Breast epithelium (tissue), 4 donors: ENCODE results near the gene MPP3. TPM values are rescaled to one million over a fixed set of nuclear protein-coding genes. Genes with fewer than 3 reads are reported as not detected.
A peak's percentile ranks its signal among the peaks of the same experiment; 100 is the strongest.

ENCODE experiments used
- DNase-seq, 2 donors: peaks; one replicate each; pipeline ENCODE4 v3.0.0-alpha.2; 2019; ENCODE audit warnings: low spot score in 2 of 2
- H3K27ac ChIP-seq, 2 donors: fragments of 200-600 bp; sonication (generic) in 1 of 2; one replicate each; pipeline ENCODE4 v1.5.1; 2016 to 2019; ENCODE audit warnings: mild to moderate bottlenecking in 1 of 2
- H3K27me3 ChIP-seq, 2 donors: fragments of 200-600 bp; sonication (generic) in 1 of 2; one replicate each; pipeline versions ENCODE4 v1.5.1 to v1.6.0; 2017 to 2019; ENCODE audit warnings: control low read depth in 1 of 2, mild to moderate bottlenecking in 1 of 2
- H3K36me3 ChIP-seq: fragments of 200-600 bp; one replicate; pipeline ENCODE4 v1.5.1; 2019
- H3K4me1 ChIP-seq, 2 donors: fragments of 200-600 bp; sonication (generic); one replicate each; pipeline ENCODE4 v1.5.1; 2016 to 2019; ENCODE audit warnings: control low read depth in 1 of 2
- H3K4me3 ChIP-seq, 3 donors: fragments of 200-600 bp; sonication (generic); 1 replicate in 2 of 3; 2 replicates in 1 of 3; pipeline ENCODE4 v1.5.1; 2016 to 2019; ENCODE audit warnings: mild to moderate bottlenecking in 3 of 3, moderate library complexity in 2 of 3
- H3K9me3 ChIP-seq, 2 donors: fragments of 200-600 bp; sonication (generic) in 1 of 2; one replicate each; pipeline ENCODE4 v1.5.1; 2016 to 2019; ENCODE audit warnings: control low read depth in 1 of 2
- POLR2A ChIP-seq: fragments of 450-650 bp; IDR thresholded peaks from one replicate; pipeline ENCODE4 v1.6.1; 2016; ENCODE audit warnings: antibody characterized with exemption, mild to moderate bottlenecking, moderate library complexity
- POLR2AphosphoS5 ChIP-seq, 3 donors: sonication (generic); formaldehyde crosslinking; IDR thresholded peaks; one replicate each; pipeline ENCODE4 v1.6.1; 2017; ENCODE audit warnings: antibody characterized with exemption in 3 of 3
- intact Hi-C: fragments of 100-400 bp; cut with DNase I; formaldehyde crosslinking; loops from one replicate; pipeline ENCODE4 v1.15.1; 2023; ENCODE audit warnings: low total_unique reads
- total RNA-seq, 3 donors: library from RNA; depleted of rRNA; stranded (reverse); fragments of >200 nt; gene quantifications; one replicate each; pipeline ENCODE4 v1.1.0, GENCODE V29; 2016
- TF ChIP-seq, protein P1 (sequence below), 3 donors: fragments of 450-650 bp; IDR thresholded peaks; one replicate each; pipeline ENCODE4 v1.5.1; 2016 to 2017; ENCODE audit warnings: antibody characterized with exemption in 3 of 3, mild to moderate bottlenecking in 3 of 3, moderate library complexity in 3 of 3

The MPP3 gene
- total RNA-seq, 3 donors from 2014 or later: 24.2 to 26.3 (median 26.2) TPM

DNA sequence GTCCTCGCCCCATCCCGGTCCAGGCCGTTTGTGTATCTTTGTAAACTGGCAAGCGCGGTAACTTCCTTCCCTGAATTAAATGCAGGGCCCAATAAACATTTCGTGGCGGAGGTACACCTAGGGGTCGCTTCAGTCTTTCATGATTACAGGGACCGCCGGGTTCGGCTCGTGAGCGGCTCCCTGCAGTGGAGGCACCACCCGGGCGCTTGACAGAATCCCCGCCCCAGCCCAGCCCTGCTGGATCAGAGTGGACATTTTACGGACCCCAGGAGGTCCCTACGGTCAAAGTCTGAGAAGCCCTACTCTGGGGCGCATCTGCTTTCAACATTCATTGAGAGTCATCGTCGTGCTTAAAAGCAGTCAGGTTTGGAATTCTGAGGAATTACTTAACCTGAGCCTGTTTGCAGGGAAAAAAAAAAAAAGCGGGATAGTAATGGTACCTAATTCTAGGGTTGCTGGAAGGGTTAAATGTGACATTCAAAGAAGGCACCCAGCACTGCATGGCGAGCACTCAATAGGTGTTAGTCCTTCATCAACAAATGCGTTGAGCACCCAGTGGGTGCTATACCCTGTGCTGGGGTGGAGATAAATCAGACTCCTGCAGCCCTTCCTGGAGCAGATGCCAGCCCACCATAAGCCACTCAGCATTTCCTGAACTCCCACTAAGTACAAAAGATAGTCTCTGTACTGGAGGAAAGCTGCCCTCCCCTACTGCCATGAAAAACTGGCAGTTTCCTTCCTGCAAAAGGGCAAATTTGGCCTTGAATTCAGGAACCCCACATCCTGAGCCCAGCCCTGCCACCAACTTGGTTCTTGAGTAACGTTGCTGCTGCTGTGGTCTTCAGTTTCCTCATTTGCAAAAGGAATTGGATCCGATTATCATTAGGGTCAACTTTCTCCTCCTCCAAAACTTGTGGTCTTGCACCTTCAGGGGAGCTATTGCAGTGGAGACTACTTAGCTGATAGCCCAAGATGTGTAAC is 53.5 kb downstream of the MPP3 start:
- peak overlapping the region; percentile 99 to 100 for H3K27ac ChIP-seq
- peaks cover 4% of the 10 kb centered on the region for H3K36me3 ChIP-seq
- no peaks in the 10 kb centered on the region for H3K4me1 ChIP-seq
- no peaks in the 10 kb centered on the region for H3K9me3 ChIP-seq
- H3K4me3 ChIP-seq: peak overlapping the region; percentile 78 to 97 (median 95)
- peak in 1 of 2 donors; percentile 45 for DNase-seq
- H3K27me3 ChIP-seq: no peaks in the 10 kb centered on the region
- TF ChIP-seq POLR2A: no peak
- TF ChIP-seq POLR2AphosphoS5 (IDR thresholded peaks at IDR 0.05): no peak
- TF ChIP-seq, protein P1, sequence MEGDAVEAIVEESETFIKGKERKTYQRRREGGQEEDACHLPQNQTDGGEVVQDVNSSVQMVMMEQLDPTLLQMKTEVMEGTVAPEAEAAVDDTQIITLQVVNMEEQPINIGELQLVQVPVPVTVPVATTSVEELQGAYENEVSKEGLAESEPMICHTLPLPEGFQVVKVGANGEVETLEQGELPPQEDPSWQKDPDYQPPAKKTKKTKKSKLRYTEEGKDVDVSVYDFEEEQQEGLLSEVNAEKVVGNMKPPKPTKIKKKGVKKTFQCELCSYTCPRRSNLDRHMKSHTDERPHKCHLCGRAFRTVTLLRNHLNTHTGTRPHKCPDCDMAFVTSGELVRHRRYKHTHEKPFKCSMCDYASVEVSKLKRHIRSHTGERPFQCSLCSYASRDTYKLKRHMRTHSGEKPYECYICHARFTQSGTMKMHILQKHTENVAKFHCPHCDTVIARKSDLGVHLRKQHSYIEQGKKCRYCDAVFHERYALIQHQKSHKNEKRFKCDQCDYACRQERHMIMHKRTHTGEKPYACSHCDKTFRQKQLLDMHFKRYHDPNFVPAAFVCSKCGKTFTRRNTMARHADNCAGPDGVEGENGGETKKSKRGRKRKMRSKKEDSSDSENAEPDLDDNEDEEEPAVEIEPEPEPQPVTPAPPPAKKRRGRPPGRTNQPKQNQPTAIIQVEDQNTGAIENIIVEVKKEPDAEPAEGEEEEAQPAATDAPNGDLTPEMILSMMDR (IDR thresholded peaks at IDR 0.05): no peak
- intact Hi-C loops: loop anchor here (10.0 kb wide), 1 partner anchor 55 kb away; the partner anchor contains the start of gene MPP3

- H3K9me3 ChIP-seq: no peaks in the 10 kb centered on the region
- peak within 1 kb of the TSS; percentile 78 to 97 (median 95) for H3K4me3 ChIP-seq
- H3K27ac ChIP-seq: peak within 1 kb of the TSS; percentile 99 to 100
- intact Hi-C loops: loop anchor here (10.0 kb wide), 1 partner anchor 56 kb away; the partner anchor contains the start of gene MPP3
- no peaks in the 10 kb centered on the region for H3K4me1 ChIP-seq
- H3K27me3 ChIP-seq: no peaks in the 10 kb centered on the region
- H3K36me3 ChIP-seq: peaks cover 8% of the 10 kb centered on the region
- TF ChIP-seq POLR2AphosphoS5 (IDR thresholded peaks at IDR 0.05) (peak; percentile 67 to 90 (median 88)), POLR2A (no peak)
- DNase-seq: peak; percentile 97
These were observed 54.4 kb downstream of the MPP3 start, which contains the start of gene DUSP3 for GRCh38 chr17:43778337-43779144. Gene DUSP3, minus strand, starts transcription at chr17:43778977. Its CDS starts 53 bp downstream, at chr17:43778924.

GRCh38 chr17:43774304-43775250 is 58.4 kb downstream of the MPP3 start:
- Histone ChIP-seq H3K27me3 (no peaks in the 10 kb centered on the region), H3K4me1 (no peaks in the 10 kb centered on the region), H3K9me3 (no peaks in the 10 kb centered on the region), H3K36me3 (peaks cover 18% of the 10 kb centered on the region), H3K4me3 (no peak overlapping the region), H3K27ac (no peak overlapping the region)
- intact Hi-C loops: loop anchor here (10.0 kb wide), 1 partner anchor 60 kb away; the partner anchor contains the start of gene MPP3
- no peak for DNase-seq
- TF ChIP-seq POLR2AphosphoS5 (IDR thresholded peaks at IDR 0.05) (no peak), POLR2A (no peak)
- TF ChIP-seq, protein P1 (IDR thresholded peaks at IDR 0.05): no peak

DNA sequence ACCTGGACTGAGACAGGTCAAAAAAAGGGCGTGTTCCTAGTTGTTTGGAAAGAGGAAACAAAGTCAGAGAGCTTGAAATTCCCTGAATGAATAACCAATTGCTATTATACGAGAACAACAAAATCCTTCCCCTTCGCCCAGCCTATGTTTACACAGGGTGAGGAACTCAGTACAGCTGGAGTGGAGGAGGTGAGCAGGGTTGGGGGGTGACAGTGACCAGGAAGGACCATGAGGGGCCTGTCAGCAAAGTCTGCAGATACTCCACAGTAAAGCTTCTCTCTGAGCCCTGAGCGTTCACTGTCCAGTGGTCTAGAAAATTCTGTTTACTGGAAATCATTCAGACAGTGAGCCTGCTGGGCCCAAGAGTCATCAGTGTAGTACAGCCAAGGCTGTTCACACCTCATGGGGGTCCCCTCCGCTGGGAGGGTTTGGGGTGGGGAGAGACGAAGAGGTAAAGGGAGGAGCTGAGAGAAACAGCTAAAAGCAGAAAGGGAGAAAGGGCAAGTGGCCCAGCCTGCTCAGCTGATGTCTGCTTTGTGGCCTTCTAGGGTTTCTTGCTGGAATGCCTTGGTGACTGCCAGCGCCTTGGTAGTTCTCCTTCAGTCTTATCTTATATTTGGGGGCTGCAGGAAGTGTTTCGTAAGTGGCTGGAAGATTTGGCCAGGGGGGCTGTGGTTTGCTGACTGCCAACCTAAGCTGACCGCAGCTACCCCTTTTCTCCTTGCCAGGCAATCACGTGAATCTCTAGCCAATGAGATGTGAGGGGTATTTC is 59.9 kb downstream of the MPP3 start:
- Histone ChIP-seq H3K27ac (no peak overlapping the region), H3K9me3 (no peaks in the 10 kb centered on the region)
- intact Hi-C loops: loop anchor here (10.0 kb wide), 1 partner anchor 62 kb away; the partner anchor contains the start of gene MPP3

More for the DNA sequence above, 59.9 kb downstream of the MPP3 start:
- TF ChIP-seq, protein P1 (IDR thresholded peaks at IDR 0.05): no peak
- no peak for TF ChIP-seq POLR2A
- TF ChIP-seq POLR2AphosphoS5 (IDR thresholded peaks at IDR 0.05): no peak
- H3K27me3 ChIP-seq: no peaks in the 10 kb centered on the region
- H3K4me3 ChIP-seq: no peak overlapping the region
- DNase-seq: no peak
- no peaks in the 10 kb centered on the region for H3K4me1 ChIP-seq
- H3K36me3 ChIP-seq: peaks cover 22% of the 10 kb centered on the region
